Common myeloid progenitor, CD34-positive (primary cell): ENCODE data around the gene CLDN9.

Source experiments
- CTCF ChIA-PET: fragments of 350-600 bp; sonication (Branson Sonifier 250); formaldehyde crosslinking; loops from one replicate; lab custom pipeline; 2021; ENCODE audit warnings: antibody characterized with exemption; lab: Charles Lee
- POLR2A ChIA-PET: fragments of 350-600 bp; sonication (Branson Sonifier 250); formaldehyde crosslinking; loops from one replicate; lab custom pipeline; 2021; ENCODE audit warnings: antibody characterized with exemption; lab: Charles Lee
- DNase-seq, 3 donors: peaks; one replicate each; pipeline versions ENCODE4 v3.0.0 to v3.0.0-alpha.2; 2013
- H3K27ac ChIP-seq, 2 experiments: 1 replicate in 1 of 2; 2 replicates in 1 of 2; pipeline ENCODE4 v1.7.0; 2013; ENCODE audit warnings: inconsistent platforms in 2 of 2, low read length in 2 of 2, mild to moderate bottlenecking in 2 of 2, low read depth in 1 of 2, moderate library complexity in 1 of 2; ENCODE audit not compliant: severe bottlenecking in 2 of 2, insufficient read depth in 1 of 2, poor library complexity in 1 of 2
- H3K27me3 ChIP-seq, 5 experiments: replicated peaks in 2 of 5; 1 replicate in 3 of 5; 2 replicates in 2 of 5; pipeline versions ENCODE4 v1.6.1 to v1.7.0; 2013; ENCODE audit warnings: low read length in 4 of 5, mild to moderate bottlenecking in 2 of 5, moderate library complexity in 2 of 5, inconsistent platforms in 1 of 5; ENCODE audit not compliant: insufficient read depth in 5 of 5, control insufficient read depth in 4 of 5
- H3K36me3 ChIP-seq, 4 experiments: 1 replicate in 2 of 4; 2 replicates in 2 of 4; pipeline versions ENCODE4 v1.6.1 to v1.7.0; 2013; ENCODE audit warnings: low read length in 3 of 4, control low read depth in 1 of 4, mild to moderate bottlenecking in 1 of 4; ENCODE audit not compliant: control insufficient read depth in 4 of 4, insufficient read depth in 4 of 4
- H3K4me1 ChIP-seq, 4 experiments: 1 replicate in 3 of 4; 2 replicates in 1 of 4; pipeline versions ENCODE4 v1.6.1 to v1.7.1; 2013; ENCODE audit warnings: low read length in 3 of 4, mild to moderate bottlenecking in 3 of 4, control low read depth in 1 of 4, inconsistent platforms in 1 of 4, moderate library complexity in 1 of 4; ENCODE audit not compliant: control insufficient read depth in 4 of 4, insufficient read depth in 4 of 4; ENCODE audit errors: control extremely low read depth in 1 of 4
- H3K4me3 ChIP-seq, 7 experiments: 1 replicate in 4 of 7; 2 replicates in 3 of 7; pipeline versions ENCODE4 v1.5.1 to v1.7.0; 2013; ENCODE audit warnings: mild to moderate bottlenecking in 7 of 7, low read length in 6 of 7, moderate library complexity in 6 of 7, inconsistent platforms in 2 of 7, low read depth in 2 of 7, control low read depth in 1 of 7; ENCODE audit not compliant: insufficient read depth in 4 of 7, control insufficient read depth in 1 of 7; ENCODE audit errors: extremely low read depth in 1 of 7
- H3K9me3 ChIP-seq, 5 experiments: 1 replicate in 4 of 5; 2 replicates in 1 of 5; pipeline versions ENCODE4 v1.6.1 to v1.7.1; 2013; ENCODE audit warnings: low read length in 4 of 5, mild to moderate bottlenecking in 2 of 5, inconsistent platforms in 1 of 5, low read depth in 1 of 5, moderate library complexity in 1 of 5; ENCODE audit not compliant: control insufficient read depth in 4 of 5, insufficient read depth in 2 of 5; ENCODE audit errors: control extremely low read depth in 1 of 5
- WGBS: methylation state at CpG from one replicate; pipeline ENCODE4 v1.1.5; 2013; ENCODE audit not compliant: insufficient coverage; 5-methylcytosine and 5-hydroxymethylcytosine counted together

Gene CLDN9

GRCh38 chr16:3056336-3057180 lies 43.8 kb downstream of the CLDN9 start:
- H3K27me3 ChIP-seq, result peaks cover 0 to 11% (median 1%) of the 10 kb centered on the region in 5 experiments
- no peak for DNase-seq
- H3K36me3 ChIP-seq, result peaks cover 0 to 3% (median 0%) of the 10 kb centered on the region in 4 experiments
- H3K4me1 ChIP-seq, result peaks cover 2 to 65% (median 50%) of the 10 kb centered on the region in 4 experiments
- 94% methylated on average over 17 of the region's 19 CpGs for WGBS
- H3K27ac ChIP-seq, result no peak overlapping the region
- CTCF ChIA-PET, result interaction anchor here (0.9 to 6.6 kb wide), 5 partner anchors 19 to 75 kb away, joined by 3 to 82 read pairs (median 5); partner anchors contain the start of gene ZNF213
- H3K9me3 ChIP-seq, result no peaks in the 10 kb centered on the region
- POLR2A ChIA-PET, result no interaction called here
- no peak overlapping the region for H3K4me3 ChIP-seq

GRCh38 chr16:3057181-3058138 lies 44.7 kb downstream of the CLDN9 start:
- CTCF ChIA-PET, result interaction anchor here (0.9 to 6.6 kb wide), 9 partner anchors 19 to 93 kb away, joined by 3 to 82 read pairs (median 3); partner anchors contain the start of gene ZNF213
- 95% methylated on average over 20 of the region's 22 CpGs for WGBS

GRCh38 chr16:3058139-3059030 lies 45.7 kb downstream of the CLDN9 start:
- Histone ChIP-seq H3K4me1 (peaks cover 2 to 61% (median 50%) of the 10 kb centered on the region in 4 experiments), H3K9me3 (no peaks in the 10 kb centered on the region), H3K4me3 (peak overlapping the region; percentile 64 to 90 (median 76)), H3K36me3 (peaks cover 0 to 3% (median 0%) of the 10 kb centered on the region in 4 experiments), H3K27me3 (peaks cover 0 to 6% (median 0%) of the 10 kb centered on the region in 5 experiments), H3K27ac (peak overlapping the region in 1 of 2 experiments; percentile 61)
- ChIA-PET POLR2A (interaction anchor here (0.7 kb wide), 1 partner anchor 92 kb away, joined by 3 read pairs; no protein-coding TSS in a partner anchor), CTCF (interaction anchor here (0.6 to 6.6 kb wide), 21 partner anchors 10 to 403 kb away, joined by 3 to 82 read pairs (median 4); partner anchors contain the start of genes ZNF213 and ZSCAN10)
- peak; percentile 47 to 63 (median 52) for DNase-seq
- 14% methylated on average over 52 of the region's 77 CpGs for WGBS

More at GRCh38 chr16:3057181-3058138, 44.7 kb downstream of the CLDN9 start:
- Histone ChIP-seq H3K27me3 (peaks cover 0 to 6% (median 0%) of the 10 kb centered on the region in 5 experiments), H3K36me3 (peaks cover 0 to 3% (median 0%) of the 10 kb centered on the region in 4 experiments), H3K27ac (no peak overlapping the region), H3K4me3 (peak overlapping the region in 4 of 7 experiments; percentile 34 to 90 (median 84)), H3K9me3 (no peaks in the 10 kb centered on the region), H3K4me1 (peaks cover 2 to 69% (median 50%) of the 10 kb centered on the region in 4 experiments)
- POLR2A ChIA-PET, result no interaction called here
- DNase-seq, result no peak

GRCh38 chr16:3059041-3059722 lies 46.5 kb downstream of the CLDN9 start:
- peak; percentile 75 to 83 (median 78) for DNase-seq
- Histone ChIP-seq H3K4me1 (peaks cover 0 to 57% (median 48%) of the 10 kb centered on the region in 4 experiments), H3K27me3 (peaks cover 0 to 6% (median 0%) of the 10 kb centered on the region in 5 experiments), H3K4me3 (peak overlapping the region; percentile 64 to 90 (median 76)), H3K36me3 (no peaks in the 10 kb centered on the region), H3K9me3 (no peaks in the 10 kb centered on the region), H3K27ac (peak overlapping the region in 1 of 2 experiments; percentile 61)
- WGBS, result 0% methylated on average over 59 of the region's 67 CpGs
- POLR2A ChIA-PET, result no interaction called here
- CTCF ChIA-PET, result interaction anchor here (0.6 to 6.6 kb wide), 21 partner anchors 11 to 402 kb away, joined by 3 to 82 read pairs (median 4); partner anchors contain the start of genes ZNF213 and ZSCAN10

- Histone ChIP-seq H3K36me3 (no peaks in the 10 kb centered on the region), H3K4me1 (peaks cover 0 to 55% (median 45%) of the 10 kb centered on the region in 4 experiments), H3K9me3 (no peaks in the 10 kb centered on the region), H3K27me3 (peaks cover 0 to 6% (median 0%) of the 10 kb centered on the region in 5 experiments), H3K27ac (peak overlapping the region in 1 of 2 experiments; percentile 61), H3K4me3 (peak overlapping the region; percentile 64 to 90 (median 76))
- no peak for DNase-seq
- WGBS, result 59% methylated on average over 7 of the region's 9 CpGs
- CTCF ChIA-PET, result interaction anchor here (0.8 to 6.6 kb wide), 13 partner anchors 11 to 99 kb away, joined by 3 to 82 read pairs (median 7); partner anchors contain the start of genes ZNF213 and ZSCAN10
- POLR2A ChIA-PET, result no interaction called here
Observed at GRCh38 chr16:3059723-3060242, 47.1 kb downstream of the CLDN9 start.
